ENCODE data around the gene ARFRP1. TPM values are rescaled to one million over a fixed set of nuclear protein-coding genes. Genes with fewer than 3 reads are reported as not detected.

The ARFRP1 gene
- total and polyA plus RNA-seq, 2 of the 13 experiments (the other 11 are each of a cell fraction or from before 2014, with no cell fraction given): 32.0 to 51.1 TPM

DNA sequence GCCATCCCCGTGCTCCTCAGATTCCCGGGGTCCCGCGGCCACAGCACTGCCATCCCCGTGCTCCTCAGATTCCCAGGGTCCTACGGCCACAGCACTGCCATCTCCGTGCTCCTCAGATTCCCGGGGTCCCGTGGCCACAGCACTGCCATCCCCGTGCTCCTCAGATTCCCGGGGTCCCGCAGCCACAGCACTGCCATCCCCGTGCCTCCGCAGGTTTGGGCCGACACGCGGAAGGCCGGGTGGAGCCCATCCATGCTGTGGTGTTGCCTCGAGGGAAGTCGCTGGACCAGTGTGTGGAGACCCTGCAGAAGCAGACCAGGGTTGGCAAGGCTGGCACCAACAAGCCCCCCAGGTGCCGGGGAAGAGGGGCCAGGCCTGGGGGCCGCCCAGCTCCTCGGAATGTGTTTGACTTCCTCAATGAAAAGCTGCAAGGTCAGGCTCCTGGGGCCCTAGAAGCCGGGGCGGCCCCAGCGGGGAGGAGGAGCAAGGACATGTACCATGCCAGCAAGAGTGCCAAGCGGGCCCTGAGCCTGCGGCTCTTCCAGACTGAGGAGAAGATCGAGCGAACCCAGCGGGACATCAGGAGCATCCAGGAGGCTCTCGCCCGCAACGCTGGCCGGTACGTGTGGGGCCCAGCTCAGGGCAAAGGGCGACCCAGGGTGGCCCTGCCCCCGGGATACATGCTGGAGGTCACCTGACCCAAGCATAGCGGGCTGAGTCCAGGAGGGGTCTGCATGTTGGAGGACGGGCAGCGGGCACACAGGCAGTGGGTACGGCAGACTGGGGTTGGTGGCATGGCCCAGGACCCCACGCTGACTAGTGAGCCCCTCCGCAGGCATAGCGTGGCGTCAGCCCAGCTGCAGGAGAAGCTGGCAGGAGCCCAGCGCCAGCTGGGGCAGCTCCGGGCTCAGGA is 27.4 kb upstream of the ARFRP1 start (continued):
- TF ChIP-seq, protein P1, sequence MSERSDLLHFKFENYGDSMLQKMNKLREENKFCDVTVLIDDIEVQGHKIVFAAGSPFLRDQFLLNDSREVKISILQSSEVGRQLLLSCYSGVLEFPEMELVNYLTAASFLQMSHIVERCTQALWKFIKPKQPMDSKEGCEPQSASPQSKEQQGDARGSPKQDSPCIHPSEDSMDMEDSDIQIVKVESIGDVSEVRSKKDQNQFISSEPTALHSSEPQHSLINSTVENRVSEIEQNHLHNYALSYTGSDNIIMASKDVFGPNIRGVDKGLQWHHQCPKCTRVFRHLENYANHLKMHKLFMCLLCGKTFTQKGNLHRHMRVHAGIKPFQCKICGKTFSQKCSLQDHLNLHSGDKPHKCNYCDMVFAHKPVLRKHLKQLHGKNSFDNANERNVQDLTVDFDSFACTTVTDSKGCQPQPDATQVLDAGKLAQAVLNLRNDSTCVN (CRISPR knock-in tag; IDR thresholded peaks at IDR 0.05; ENCODE audit: borderline replicate concordance): no peak
- TF ChIP-seq, protein P2, sequence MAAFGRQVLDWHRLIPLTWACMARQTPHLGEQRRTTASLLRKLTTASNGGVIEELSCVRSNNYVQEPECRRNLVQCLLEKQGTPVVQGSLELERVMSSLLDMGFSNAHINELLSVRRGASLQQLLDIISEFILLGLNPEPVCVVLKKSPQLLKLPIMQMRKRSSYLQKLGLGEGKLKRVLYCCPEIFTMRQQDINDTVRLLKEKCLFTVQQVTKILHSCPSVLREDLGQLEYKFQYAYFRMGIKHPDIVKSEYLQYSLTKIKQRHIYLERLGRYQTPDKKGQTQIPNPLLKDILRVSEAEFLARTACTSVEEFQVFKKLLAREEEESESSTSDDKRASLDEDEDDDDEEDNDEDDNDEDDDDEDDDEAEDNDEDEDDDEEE (CRISPR knock-in tag; IDR thresholded peaks at IDR 0.05): no peak
- TF ChIP-seq ZNF160 (CRISPR knock-in tag; IDR thresholded peaks at IDR 0.05) (no peak; the same call in 1 of the 2 replicates), SP140L (CRISPR knock-in tag; IDR thresholded peaks at IDR 0.05; ENCODE audit: borderline replicate concordance) (no peak), FOSL2 (CRISPR knock-in tag; IDR thresholded peaks at IDR 0.05) (no peak), ELF4 (CRISPR knock-in tag; IDR thresholded peaks at IDR 0.05; ENCODE audit: borderline replicate concordance) (no peak), NONO (IDR thresholded peaks at IDR 0.05) (no peak), NONO (CRISPR knock-in tag; conservative IDR thresholded peaks at IDR 0.05) (peak; percentile 17; the same call in 1 of the 2 replicates), REPIN1 (CRISPR knock-in tag; IDR thresholded peaks at IDR 0.05; ENCODE audit: borderline replicate concordance, low read depth) (no peak), ZNF44 (CRISPR knock-in tag; IDR thresholded peaks at IDR 0.05) (0 out of 2 replicates have a peak, but pooled peaks have one; percentile 14), ZNF850 (CRISPR knock-in tag; conservative IDR thresholded peaks at IDR 0.05) (no peak), AGO2 (optimal IDR thresholded peaks at IDR 0.05; ENCODE audit: low read depth, low read length) (peak; percentile 92), EED (CRISPR knock-in tag; IDR thresholded peaks at IDR 0.05) (peak; percentile 77; the same call in 1 of the 2 replicates)
- TF ChIP-seq, protein P3, sequence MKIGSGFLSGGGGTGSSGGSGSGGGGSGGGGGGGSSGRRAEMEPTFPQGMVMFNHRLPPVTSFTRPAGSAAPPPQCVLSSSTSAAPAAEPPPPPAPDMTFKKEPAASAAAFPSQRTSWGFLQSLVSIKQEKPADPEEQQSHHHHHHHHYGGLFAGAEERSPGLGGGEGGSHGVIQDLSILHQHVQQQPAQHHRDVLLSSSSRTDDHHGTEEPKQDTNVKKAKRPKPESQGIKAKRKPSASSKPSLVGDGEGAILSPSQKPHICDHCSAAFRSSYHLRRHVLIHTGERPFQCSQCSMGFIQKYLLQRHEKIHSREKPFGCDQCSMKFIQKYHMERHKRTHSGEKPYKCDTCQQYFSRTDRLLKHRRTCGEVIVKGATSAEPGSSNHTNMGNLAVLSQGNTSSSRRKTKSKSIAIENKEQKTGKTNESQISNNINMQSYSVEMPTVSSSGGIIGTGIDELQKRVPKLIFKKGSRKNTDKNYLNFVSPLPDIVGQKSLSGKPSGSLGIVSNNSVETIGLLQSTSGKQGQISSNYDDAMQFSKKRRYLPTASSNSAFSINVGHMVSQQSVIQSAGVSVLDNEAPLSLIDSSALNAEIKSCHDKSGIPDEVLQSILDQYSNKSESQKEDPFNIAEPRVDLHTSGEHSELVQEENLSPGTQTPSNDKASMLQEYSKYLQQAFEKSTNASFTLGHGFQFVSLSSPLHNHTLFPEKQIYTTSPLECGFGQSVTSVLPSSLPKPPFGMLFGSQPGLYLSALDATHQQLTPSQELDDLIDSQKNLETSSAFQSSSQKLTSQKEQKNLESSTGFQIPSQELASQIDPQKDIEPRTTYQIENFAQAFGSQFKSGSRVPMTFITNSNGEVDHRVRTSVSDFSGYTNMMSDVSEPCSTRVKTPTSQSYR (CRISPR knock-in tag; IDR thresholded peaks at IDR 0.05; ENCODE audit: borderline replicate concordance): peak; percentile 72; the same call in 1 of the 2 replicates
- TF ChIP-seq, protein P4, sequence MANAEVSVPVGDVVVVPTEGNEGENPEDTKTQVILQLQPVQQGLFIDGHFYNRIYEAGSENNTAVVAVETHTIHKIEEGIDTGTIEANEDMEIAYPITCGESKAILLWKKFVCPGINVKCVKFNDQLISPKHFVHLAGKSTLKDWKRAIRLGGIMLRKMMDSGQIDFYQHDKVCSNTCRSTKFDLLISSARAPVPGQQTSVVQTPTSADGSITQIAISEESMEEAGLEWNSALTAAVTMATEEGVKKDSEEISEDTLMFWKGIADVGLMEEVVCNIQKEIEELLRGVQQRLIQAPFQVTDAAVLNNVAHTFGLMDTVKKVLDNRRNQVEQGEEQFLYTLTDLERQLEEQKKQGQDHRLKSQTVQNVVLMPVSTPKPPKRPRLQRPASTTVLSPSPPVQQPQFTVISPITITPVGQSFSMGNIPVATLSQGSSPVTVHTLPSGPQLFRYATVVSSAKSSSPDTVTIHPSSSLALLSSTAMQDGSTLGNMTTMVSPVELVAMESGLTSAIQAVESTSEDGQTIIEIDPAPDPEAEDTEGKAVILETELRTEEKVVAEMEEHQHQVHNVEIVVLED (CRISPR knock-in tag; IDR thresholded peaks at IDR 0.05; ENCODE audit: borderline replicate concordance): no peak
- TF ChIP-seq, protein P5, sequence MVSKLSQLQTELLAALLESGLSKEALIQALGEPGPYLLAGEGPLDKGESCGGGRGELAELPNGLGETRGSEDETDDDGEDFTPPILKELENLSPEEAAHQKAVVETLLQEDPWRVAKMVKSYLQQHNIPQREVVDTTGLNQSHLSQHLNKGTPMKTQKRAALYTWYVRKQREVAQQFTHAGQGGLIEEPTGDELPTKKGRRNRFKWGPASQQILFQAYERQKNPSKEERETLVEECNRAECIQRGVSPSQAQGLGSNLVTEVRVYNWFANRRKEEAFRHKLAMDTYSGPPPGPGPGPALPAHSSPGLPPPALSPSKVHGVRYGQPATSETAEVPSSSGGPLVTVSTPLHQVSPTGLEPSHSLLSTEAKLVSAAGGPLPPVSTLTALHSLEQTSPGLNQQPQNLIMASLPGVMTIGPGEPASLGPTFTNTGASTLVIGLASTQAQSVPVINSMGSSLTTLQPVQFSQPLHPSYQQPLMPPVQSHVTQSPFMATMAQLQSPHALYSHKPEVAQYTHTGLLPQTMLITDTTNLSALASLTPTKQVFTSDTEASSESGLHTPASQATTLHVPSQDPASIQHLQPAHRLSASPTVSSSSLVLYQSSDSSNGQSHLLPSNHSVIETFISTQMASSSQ (IDR thresholded peaks at IDR 0.05; ENCODE audit: low read depth): no peak
- TF ChIP-seq, protein P5 (CRISPR knock-in tag; IDR thresholded peaks at IDR 0.05; ENCODE audit: borderline replicate concordance): 0 out of 2 replicates have a peak, but pooled peaks have one; percentile 26
